GM18526 (cell line): ENCODE data around the gene IRX4.

ENCODE experiments used
- POLR2A ChIP-seq: IDR thresholded peaks from 3 replicates; pipeline ENCODE4 v1.6.1; 2011; ENCODE audit not compliant: insufficient read length; ENCODE audit errors: extremely low read depth

IRX4 gene

DNA sequence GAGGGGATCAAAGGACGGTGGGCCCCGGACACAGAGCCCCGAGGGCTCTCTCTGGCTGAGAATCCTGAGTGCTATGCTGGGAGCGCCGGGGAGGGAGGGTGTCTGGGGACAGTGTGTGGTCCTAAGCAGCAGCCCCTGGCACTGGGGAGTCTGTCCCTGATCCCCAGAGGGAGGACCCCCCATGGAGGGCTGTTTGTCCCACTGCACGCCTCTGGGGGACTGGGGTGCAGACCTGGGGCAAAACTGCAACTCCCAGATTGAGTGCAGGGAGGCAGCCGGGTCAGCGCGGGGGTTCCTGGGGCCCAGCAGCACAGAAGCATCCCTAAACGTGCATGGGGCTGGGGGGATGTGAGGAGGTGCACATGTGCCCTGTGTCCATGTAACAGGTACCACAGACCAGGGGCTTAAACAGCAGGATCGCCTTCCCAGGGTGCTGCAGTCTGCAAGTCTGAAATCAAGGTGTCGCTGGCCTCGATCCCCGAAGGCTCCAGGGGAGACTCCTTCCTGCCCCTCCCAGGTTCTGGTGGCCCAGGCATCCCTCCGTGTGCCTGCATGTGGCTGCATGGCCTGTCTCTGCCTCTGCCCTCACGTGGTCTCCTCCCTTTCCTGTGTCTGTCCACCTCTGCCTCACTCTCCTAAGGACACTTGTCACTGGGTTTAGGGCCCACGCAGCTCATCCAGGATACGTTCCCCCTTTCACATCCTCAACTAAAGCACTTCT lies 35.9 kb upstream of the IRX4 start:
- no peak for TF ChIP-seq POLR2A

DNA sequence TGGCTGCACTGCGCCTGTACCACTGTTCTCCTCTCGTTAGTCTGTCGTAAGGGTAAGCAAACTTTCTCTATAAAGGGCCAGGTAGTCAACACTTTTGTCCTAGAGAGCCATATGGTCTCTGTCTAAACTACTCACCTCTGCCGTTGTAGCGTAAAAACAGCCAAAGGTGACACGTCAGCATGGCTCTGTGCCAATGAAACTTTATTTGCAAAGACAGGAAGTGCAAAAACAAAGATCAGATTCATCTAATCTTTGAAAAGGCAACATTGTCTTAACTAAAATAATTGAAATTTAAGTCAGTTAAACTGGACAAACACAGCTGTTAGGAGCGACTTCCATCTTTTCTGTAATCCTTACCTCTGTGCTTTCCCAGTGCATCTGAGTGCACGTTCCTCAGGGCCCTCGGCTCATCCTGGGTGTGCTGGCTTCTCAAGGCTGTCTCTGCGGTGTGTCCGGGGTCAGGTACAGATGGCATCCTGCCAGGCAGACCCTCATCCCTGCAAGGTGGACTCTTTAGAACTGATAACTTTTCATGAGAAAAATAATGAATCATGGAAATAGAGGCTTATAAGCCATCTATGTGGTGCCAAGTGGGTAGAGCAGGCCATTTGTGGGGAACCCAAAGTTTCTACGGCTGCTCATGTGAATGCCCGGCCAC lies 35.2 kb upstream of the IRX4 start:
- TF ChIP-seq POLR2A = no peak

DNA sequence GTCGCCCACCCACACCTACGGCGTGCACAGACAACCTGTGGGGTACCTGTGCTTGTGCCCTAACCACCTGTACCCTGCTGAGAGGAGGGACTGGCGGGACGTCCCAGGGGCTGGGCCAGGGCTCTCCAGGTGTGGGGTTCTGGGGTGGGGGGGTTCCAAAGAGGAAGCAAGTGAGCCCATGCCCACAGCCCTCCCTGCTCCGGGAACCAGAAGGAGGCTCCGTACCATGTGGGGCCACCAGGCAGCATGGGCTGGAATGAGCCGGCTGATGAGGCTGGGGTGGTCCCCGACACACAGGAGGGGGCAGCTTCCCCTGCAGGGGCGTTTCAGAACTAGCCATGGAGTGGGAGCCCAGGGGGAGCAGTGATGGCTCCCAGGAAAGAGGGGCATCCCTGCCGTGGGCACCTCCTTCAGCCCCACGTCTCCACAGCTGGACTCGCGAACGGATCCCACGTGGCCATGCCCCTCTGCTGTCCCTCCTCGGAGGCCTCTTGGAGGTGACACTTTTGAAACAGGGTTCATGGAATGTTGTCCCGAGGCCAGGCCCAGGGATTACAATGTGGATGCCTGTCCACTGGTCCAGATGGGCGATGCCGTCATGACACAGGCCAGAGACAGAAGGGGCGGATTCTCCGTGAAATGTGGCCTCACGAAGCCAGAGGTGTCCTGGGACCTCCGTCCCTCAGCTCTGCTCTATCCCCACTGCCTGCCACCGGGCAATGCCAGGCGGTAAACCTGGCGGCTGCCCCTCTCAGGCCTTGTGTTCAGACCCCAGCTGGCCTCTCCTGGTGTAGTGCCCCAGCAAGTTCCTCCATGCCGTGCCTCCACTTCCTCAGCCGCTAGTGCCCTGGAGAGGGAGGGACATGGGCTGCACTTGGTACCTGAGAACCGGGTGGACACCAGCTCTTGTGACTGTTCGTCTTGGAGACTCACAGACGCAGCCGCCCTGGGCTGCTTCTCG lies 33.6 kb upstream of the IRX4 start:
- no peak for TF ChIP-seq POLR2A

DNA sequence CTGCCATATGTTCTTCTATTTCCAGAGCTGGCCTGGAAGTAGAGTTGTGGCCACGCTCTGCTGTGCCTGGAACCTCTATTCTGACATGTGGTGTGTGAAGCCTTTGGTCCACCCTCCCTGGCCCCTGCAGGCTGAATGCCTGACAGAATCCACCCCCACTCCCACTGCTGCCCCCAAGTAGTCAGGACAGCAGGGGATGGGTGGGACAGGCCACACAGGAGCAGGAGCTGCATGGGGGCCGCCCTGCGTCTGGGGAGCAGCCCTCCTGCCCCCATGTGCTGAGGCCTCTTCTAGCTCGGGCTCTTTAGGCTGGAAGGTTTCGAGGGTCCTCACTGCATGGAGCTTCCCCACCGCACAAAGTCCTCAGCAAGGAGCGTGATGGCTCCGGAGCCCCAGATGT lies 32.6 kb upstream of the IRX4 start:
- no peak for TF ChIP-seq POLR2A

DNA sequence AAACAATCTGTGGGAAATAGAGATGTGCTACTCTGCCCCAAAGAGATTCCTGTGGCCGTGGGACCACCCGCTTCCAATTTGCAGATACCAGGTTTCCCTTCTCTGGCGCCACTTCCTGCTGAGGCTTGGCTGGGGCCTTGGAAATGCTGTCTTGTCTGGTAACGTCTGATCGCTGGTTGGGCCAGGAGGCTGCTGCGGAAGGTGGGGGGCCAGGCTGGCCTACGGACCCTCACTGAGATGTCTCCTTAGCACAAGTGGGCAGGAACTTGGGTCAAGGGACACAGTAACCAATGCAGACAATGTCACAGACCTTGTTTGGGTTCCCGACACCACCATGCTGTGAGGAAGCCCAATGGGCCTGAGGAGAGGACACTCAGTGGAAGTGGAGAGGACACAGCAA lies 31.7 kb upstream of the IRX4 start:
- no peak for TF ChIP-seq POLR2A

DNA sequence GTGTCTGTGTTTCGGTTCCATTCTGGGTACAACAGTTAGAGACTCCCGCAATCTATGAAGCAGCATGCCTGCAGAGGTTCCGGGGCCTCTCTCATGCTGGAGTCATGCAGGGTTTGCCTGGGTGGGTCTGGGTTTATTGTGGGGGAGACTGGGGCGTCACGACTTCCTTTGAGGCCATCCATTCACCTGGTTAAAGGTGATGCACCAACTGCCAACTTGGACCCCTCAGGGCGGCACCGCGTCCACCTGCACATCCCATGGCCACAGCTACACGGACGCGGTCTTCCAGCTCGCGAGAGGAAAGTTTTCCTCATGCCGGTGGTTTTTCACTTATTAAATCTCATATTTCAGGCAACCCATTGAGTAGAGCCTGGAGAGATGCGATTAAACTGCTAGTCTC lies 30.9 kb upstream of the IRX4 start:
- no peak for TF ChIP-seq POLR2A

DNA sequence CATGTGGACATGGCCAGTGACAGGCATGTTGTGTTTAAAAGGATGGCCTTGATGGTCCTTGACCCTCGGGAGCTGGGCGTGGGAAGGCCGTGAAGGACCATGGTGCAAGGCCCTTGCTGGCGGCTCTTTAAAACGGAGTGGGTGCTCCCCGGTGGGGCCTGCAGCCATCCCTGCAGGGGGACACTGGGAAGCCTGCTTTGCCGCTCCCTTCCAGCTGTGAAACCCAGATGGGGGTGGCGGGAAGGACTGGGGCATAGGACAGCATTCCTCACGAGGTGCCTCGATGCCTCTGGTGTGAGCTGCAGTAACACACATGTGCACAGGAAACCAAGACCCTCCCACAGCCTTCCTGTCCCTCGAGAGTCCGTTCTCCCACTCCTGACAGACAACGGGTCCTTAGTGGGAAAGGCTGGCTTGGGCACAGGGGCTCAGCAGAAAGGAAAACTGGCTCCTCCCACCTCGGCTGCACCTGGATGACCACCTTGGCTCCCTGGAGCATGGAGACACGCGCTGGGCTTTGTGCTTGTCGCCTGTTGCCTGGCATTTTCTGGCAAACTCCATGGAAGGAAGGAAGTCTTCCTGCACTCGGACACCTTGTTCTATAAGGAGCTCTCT lies 30.3 kb upstream of the IRX4 start:
- no peak for TF ChIP-seq POLR2A

DNA sequence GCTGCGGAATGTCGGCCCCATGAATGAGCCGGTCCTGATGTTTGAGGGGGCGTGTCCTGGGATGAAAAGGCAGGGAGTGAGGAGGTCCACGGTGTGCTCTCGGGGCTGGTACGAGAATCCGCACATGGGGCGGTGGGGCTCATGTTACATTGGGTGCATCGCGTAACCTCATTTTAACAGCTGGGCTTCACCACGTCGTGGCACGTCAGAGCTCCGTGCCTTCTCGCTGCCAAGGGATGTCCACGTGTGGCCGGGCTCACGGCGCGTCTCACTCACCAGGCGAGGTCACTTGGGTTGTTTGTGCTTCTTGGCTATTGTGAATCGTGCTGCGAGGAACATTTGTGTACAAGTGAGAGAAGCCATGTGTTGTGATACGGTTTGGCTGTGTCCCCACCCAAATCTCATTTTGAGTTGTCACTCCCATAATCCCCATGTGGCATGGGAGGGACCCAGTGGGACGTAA lies 29.1 kb upstream of the IRX4 start:
- TF ChIP-seq POLR2A = no peak

DNA sequence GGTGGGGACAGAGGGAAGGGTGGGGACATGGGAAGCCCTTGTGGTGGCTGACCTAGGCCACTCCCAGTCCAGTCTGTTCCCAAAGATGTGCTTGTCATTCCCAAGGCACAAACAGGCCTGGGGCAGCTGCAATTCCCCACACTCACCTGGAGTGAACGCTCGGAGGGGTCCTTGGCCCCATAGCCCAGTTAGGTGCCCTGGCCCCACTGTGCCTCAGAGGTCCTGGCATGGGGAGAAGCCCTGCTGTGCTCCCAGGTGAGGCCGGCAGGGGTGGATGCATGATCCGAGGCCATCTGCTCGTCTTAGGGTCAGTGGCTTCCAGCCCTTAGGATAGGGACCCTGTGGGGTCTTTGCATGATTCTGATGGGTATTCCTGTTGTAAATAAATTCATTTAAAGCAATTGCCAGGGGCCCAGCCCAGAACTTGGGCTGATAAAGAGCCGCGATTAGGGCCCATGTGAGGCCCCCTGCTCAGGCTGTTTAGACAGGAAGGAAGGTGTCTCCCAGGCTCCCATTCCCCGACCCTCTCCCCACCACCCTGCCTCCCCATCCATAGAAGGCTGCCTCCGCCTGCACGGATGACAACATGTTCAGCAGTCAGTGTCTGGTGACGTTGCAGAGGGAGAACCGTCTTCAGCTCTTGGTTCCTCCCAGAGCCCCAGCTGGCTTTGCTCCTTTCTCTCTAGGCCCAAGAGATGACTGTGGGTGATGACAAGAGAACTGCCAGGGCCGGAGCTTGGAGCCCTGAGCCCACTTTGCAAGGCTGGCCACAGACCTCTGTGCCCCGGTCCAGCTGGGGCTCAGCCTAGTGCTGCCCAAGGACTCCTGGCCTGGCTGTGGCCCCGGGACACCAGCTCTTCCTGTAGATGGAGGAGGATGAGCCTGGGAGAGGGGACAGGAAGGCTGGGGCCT lies 28.4 kb upstream of the IRX4 start:
- TF ChIP-seq POLR2A = no peak

DNA sequence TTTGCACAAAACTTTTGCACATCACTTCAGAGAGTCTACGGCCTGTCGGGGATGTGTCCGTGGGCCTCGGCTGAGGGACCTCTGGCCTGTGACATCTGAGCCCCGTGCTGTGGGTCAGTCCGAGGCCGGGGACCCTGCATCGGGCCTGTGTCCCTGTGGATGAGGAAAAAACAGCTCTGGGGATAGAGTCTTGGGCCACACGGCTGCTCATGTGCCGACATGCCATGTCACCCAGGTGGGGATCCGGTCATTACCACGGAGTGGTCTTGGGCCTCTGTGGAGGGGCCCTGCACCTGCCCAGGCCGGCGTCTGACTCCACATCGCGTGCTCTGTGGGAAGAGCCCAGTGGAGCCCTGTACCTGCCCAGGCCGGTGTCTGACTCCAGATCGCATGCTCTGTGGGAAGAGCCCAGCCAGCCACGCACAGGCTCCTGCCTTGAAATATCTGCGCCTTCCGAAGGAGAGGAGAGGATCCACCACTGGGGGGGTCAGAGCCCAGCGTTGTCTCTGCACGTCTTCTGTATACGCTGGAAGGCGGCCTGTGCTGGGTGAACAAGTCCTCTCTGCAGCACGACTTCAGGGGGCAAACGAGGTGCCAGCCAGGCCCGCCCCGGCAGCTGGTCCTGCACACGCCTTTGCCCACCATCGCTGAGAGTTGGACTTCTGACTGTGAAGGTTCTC lies 27.5 kb upstream of the IRX4 start:
- no peak for TF ChIP-seq POLR2A

DNA sequence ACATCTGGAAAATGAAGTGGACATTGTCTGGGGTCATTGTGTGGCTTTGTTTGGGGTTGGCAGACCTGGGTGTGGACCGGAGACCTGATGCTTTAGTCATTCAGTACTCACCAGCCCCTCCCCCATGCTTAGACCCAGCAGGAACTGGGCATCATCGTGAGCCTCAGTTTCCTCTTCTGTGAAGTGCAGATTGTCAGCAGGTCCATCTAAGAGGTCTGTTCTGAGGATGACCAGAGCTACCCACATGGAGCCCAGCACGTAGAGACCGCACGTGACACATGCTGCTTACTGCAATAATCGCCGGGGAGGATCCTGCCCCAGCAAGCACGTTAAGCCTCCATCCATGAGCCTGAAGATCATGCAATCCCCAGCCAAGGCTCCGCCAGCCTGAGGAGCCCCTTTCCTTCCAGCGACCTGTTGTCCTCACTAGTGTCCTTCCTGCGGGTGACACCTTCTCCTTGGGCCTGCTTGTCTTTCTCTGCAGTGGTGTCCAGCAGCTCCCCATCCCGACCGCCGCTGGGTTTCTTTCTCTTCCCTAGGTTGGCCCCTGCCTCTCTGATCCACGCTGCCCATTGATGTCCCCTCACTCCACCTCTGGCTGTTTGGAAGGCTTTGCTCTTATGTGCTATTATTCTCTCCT lies 26.7 kb upstream of the IRX4 start:
- TF ChIP-seq POLR2A = no peak

DNA sequence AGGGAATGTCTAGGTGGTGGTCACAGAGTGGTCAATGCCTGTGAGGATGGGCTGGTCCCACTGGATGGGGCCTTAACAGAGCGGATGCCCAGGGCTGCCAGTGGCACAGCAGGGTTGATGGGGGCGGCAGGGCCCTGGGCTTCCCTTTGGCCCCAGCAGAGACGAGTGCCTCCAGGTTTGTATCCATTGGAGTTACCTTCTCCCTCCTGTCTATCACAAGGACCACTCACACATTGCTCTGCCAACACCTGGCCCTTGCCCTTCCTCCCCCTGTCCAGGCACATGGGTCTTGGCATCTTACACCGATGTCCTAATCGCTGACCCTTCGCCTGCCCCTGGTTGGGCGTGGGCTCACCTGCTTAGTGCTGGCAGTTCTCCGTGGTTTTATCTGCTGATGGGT lies 26.2 kb upstream of the IRX4 start:
- no peak for TF ChIP-seq POLR2A

DNA sequence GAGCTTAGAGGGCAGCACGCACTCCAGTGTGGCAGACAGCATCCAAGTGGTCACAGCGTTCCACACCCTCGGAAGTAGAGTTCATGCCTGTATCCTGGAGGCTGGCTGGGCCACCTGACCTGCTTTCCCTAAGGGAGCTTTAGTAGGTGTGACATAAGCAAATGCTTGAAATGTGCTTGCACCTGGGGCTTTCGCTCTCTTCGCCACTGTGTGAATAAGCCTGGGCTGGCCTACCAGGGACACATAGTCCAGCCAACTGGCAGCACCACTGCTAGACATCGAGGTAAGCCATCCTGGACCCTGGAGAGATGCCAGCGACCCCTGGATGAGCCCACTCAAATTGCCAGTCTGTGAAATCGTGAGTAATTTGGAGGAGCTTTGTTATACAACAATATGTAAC lies 24.9 kb upstream of the IRX4 start:
- no peak for TF ChIP-seq POLR2A

DNA sequence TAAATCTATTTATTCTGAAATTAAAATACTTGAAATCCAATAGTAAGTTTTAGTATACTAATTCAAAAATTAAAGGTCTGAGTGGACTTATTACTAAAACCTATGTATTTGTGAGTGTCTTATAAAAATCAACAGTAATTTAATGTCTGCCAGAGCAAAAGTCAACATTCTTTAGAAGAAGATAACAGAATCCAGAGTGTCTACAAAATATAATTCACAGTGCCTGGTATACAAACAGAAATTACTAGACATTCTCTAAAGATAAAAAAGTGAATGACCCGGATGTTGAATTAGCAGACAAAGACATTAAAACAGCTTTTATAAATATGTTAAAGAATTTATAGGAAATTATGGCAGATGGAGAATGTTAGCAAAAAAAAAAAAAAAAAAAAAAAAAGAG lies 22.4 kb upstream of the IRX4 start:
- no peak for TF ChIP-seq POLR2A

DNA sequence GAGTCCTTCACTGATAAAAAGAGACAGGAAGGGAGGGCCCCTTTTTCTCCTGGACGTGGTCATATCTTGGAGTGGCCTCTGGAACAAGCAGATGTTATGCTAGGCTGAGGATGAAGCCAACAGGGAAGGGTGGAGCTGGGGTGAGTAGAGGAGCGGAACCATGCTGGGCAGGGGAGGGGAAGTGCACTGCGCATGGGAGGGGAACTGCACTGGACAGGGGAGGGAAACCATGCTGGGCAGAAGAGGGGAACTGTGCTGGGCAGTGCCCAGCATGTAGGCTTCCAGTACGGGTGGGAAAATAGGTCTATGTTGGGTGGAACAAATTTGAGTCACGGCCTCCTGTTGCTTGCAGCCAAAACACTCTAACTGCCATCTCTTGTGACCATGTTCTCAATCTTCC lies 19.3 kb upstream of the IRX4 start:
- TF ChIP-seq POLR2A = no peak
